ENCODE results near the gene TAL1.

- no peak for TF ChIP-seq CTCF (IDR thresholded peaks at IDR 0.05)
- no peak for TF ChIP-seq POLR2A (IDR thresholded peaks at IDR 0.05)
These were observed 20.3 kb upstream of the TAL1 start for GRCh38 chr1:47252369-47252768.
